Measurements from ENCODE around the gene NDRG4. TPM values are rescaled to one million over a fixed set of nuclear protein-coding genes. Genes with fewer than 3 reads are reported as not detected.

The NDRG4 gene
- total RNA-seq, 1 experiment from 2014 or later, result 6.1 TPM

- no TSS peak for BruUV-seq (replicated peaks)
Measured at GRCh38 chr16:58456193-58456592, 43.8 kb upstream of the NDRG4 start.

GRCh38 chr16:58458606-58459343 lies 41.2 kb upstream of the NDRG4 start:
- no peaks in the 10 kb centered on the region for H3K9me3 Mint-ChIP-seq (ENCODE audit: low read depth, unreplicated experiment)
- intact Hi-C loops (cut with micrococcal nuclease; ENCODE audit: unreplicated experiment), result no loop called here
- H3K36me3 Mint-ChIP-seq (ENCODE audit: insufficient read depth, unreplicated experiment), result peaks cover 8% of the 10 kb centered on the region
- peaks cover 13% of the 10 kb centered on the region for H3K4me1 Mint-ChIP-seq (ENCODE audit: low read depth, unreplicated experiment)
- TF ChIP-seq CTCF (IDR thresholded peaks at IDR 0.05; ENCODE audit: unreplicated experiment), result no peak
- H3K27ac Mint-ChIP-seq (ENCODE audit: unreplicated experiment), result peak overlapping the region; percentile 35
- no TSS peak for BruUV-seq (replicated peaks)
- no peak overlapping the region for H3K4me3 Mint-ChIP-seq (ENCODE audit: low read depth, unreplicated experiment)
- CTCF ChIA-PET, result interaction anchor here (0.6 kb wide), 2 partner anchors 18 to 36 kb away, joined by 3 to 7 read pairs; no protein-coding TSS in a partner anchor
- peaks cover 55% of the 10 kb centered on the region for H3K27me3 Mint-ChIP-seq (ENCODE audit: unreplicated experiment)
- DNase-seq, result no peak

More at GRCh38 chr16:58456193-58456592, 43.8 kb upstream of the NDRG4 start:
- CTCF ChIA-PET, result no interaction called here
- H3K9me3 Mint-ChIP-seq (ENCODE audit: low read depth, unreplicated experiment), result no peaks in the 10 kb centered on the region
- DNase-seq, result no peak
- H3K36me3 Mint-ChIP-seq (ENCODE audit: insufficient read depth, unreplicated experiment), result peaks cover 8% of the 10 kb centered on the region
- H3K27ac Mint-ChIP-seq (ENCODE audit: unreplicated experiment), result no peak overlapping the region
- intact Hi-C loops (cut with micrococcal nuclease; ENCODE audit: unreplicated experiment), result no loop called here
- no peak overlapping the region for H3K4me3 Mint-ChIP-seq (ENCODE audit: low read depth, unreplicated experiment)
- peaks cover 19% of the 10 kb centered on the region for H3K4me1 Mint-ChIP-seq (ENCODE audit: low read depth, unreplicated experiment)
- H3K27me3 Mint-ChIP-seq (ENCODE audit: unreplicated experiment), result peaks cover 55% of the 10 kb centered on the region
- no peak for TF ChIP-seq CTCF (IDR thresholded peaks at IDR 0.05; ENCODE audit: unreplicated experiment)

- Mint-ChIP-seq H3K27me3 (ENCODE audit: unreplicated experiment) (peaks cover 53% of the 10 kb centered on the region), H3K4me3 (ENCODE audit: low read depth, unreplicated experiment) (no peak overlapping the region), H3K36me3 (ENCODE audit: insufficient read depth, unreplicated experiment) (peaks cover 10% of the 10 kb centered on the region), H3K4me1 (ENCODE audit: low read depth, unreplicated experiment) (peaks cover 15% of the 10 kb centered on the region), H3K9me3 (ENCODE audit: low read depth, unreplicated experiment) (no peaks in the 10 kb centered on the region), H3K27ac (ENCODE audit: unreplicated experiment) (peak overlapping the region; percentile 35)
- peak; percentile 54 for DNase-seq
- intact Hi-C loops (cut with micrococcal nuclease; ENCODE audit: unreplicated experiment), result no loop called here
- no peak for TF ChIP-seq CTCF (IDR thresholded peaks at IDR 0.05; ENCODE audit: unreplicated experiment)
- no TSS peak for BruUV-seq (replicated peaks)
- CTCF ChIA-PET, result interaction anchor here (0.6 to 0.7 kb wide), 4 partner anchors 19 to 919 kb away, joined by 3 to 7 read pairs (median 3); no protein-coding TSS in a partner anchor
Measured at GRCh38 chr16:58459344-58460218, 40.4 kb upstream of the NDRG4 start.

- Mint-ChIP-seq H3K27me3 (ENCODE audit: unreplicated experiment) (peaks cover 53% of the 10 kb centered on the region), H3K36me3 (ENCODE audit: insufficient read depth, unreplicated experiment) (peaks cover 16% of the 10 kb centered on the region), H3K4me3 (ENCODE audit: low read depth, unreplicated experiment) (no peak overlapping the region), H3K4me1 (ENCODE audit: low read depth, unreplicated experiment) (peaks cover 21% of the 10 kb centered on the region), H3K27ac (ENCODE audit: unreplicated experiment) (peak overlapping the region; percentile 35), H3K9me3 (ENCODE audit: low read depth, unreplicated experiment) (no peaks in the 10 kb centered on the region)
- BruUV-seq (replicated peaks), result no TSS peak
- peak; percentile 40 for DNase-seq
- intact Hi-C loops (cut with micrococcal nuclease; ENCODE audit: unreplicated experiment), result no loop called here
- CTCF ChIA-PET, result interaction anchor here (0.7 kb wide), 1 partner anchor 919 kb away, joined by 3 read pairs; no protein-coding TSS in a partner anchor
- TF ChIP-seq CTCF (IDR thresholded peaks at IDR 0.05; ENCODE audit: unreplicated experiment), result no peak
Measured at GRCh38 chr16:58460219-58460610, 39.7 kb upstream of the NDRG4 start.
